Esophagus muscularis mucosa (tissue), 4 donors: Measurements from ENCODE around the gene CCDC127. TPM values are rescaled to one million over a fixed set of nuclear protein-coding genes. Genes with fewer than 3 reads are reported as not detected.

ENCODE experiments used
- DNase-seq: peaks from one replicate; pipeline ENCODE4 v3.0.0-alpha.2; 2017; ENCODE audit errors: extremely low spot score
- H3K27ac ChIP-seq, 4 donors: fragments of 200-600 bp; sonication (generic); replicated peaks in 1 of 4; 1 replicate in 3 of 4; 2 replicates in 1 of 4; pipeline ENCODE4 v1.5.1; 2016 to 2019; ENCODE audit warnings: mild to moderate bottlenecking in 1 of 4
- H3K27me3 ChIP-seq, 4 donors: fragments of 200-600 bp; sonication (generic); one replicate each; pipeline versions ENCODE4 v1.5.1 to v1.6.0; 2016 to 2019
- H3K36me3 ChIP-seq, 4 donors: fragments of 200-600 bp; sonication (generic); one replicate each; pipeline ENCODE4 v1.5.1; 2016 to 2019
- H3K4me1 ChIP-seq, 4 donors: fragments of 200-600 bp; sonication (generic); one replicate each; pipeline ENCODE4 v1.5.1; 2016 to 2019
- H3K4me3 ChIP-seq, 4 donors: fragments of 200-600 bp; sonication (generic); 1 replicate in 2 of 4; 2 replicates in 2 of 4; pipeline ENCODE4 v1.5.1; 2016 to 2019; ENCODE audit warnings: mild to moderate bottlenecking in 4 of 4, moderate library complexity in 1 of 4
- H3K9me3 ChIP-seq, 4 donors: fragments of 200-600 bp; sonication (generic); 1 replicate in 3 of 4; 2 replicates in 1 of 4; pipeline ENCODE4 v1.5.1; 2016 to 2019
- CTCF ChIP-seq, 3 experiments: fragments of 200-600 bp in 2 of 3; fragments of 450-650 bp in 1 of 3; sonication (generic) in 2 of 3; IDR thresholded peaks; one replicate each; pipeline ENCODE4 v1.5.1; 2017 to 2019; ENCODE audit warnings: antibody characterized with exemption in 3 of 3, mild to moderate bottlenecking in 2 of 3, moderate library complexity in 1 of 3
- EP300 ChIP-seq: sonication (generic); formaldehyde crosslinking; IDR thresholded peaks from one replicate; pipeline ENCODE4 v1.6.1; 2017; ENCODE audit warnings: antibody characterized with exemption
- POLR2A ChIP-seq: fragments of 450-650 bp; IDR thresholded peaks from one replicate; pipeline ENCODE4 v1.6.1; 2017; ENCODE audit warnings: antibody characterized with exemption, moderate library complexity, mild to moderate bottlenecking, low read depth
- POLR2AphosphoS5 ChIP-seq, 2 donors: sonication (generic); formaldehyde crosslinking; IDR thresholded peaks; one replicate each; pipeline ENCODE4 v1.6.1; 2017; ENCODE audit warnings: antibody characterized with exemption in 2 of 2
- WGBS: methylation state at CpG from one replicate; pipeline ENCODE4 v1.1.5; 2018; 5-methylcytosine and 5-hydroxymethylcytosine counted together
- intact Hi-C: fragments of 100-400 bp; cut with DNase I; formaldehyde crosslinking; loops from one replicate; pipeline ENCODE4 v1.15.1; 2023
- total RNA-seq, 4 donors: library from RNA; depleted of rRNA; stranded (reverse); fragments of >200 nt; gene quantifications; one replicate each; pipeline versions ENCODE4 v1.1.0 to v1.2.1, GENCODE V29; 2016

The CCDC127 gene
- total RNA-seq, 4 donors from 2014 or later = 5.8 to 11.9 (median 8.6) TPM

- intact Hi-C loops = no loop called here
- TF ChIP-seq EP300 (no peak), POLR2A (no peak), CTCF (IDR thresholded peaks at IDR 0.05) (no peak), POLR2AphosphoS5 (IDR thresholded peaks at IDR 0.05) (no peak)
- Histone ChIP-seq H3K4me3 (no peak overlapping the region), H3K36me3 (no peaks in the 10 kb centered on the region), H3K27ac (no peak overlapping the region), H3K9me3 (peaks cover 0 to 22% (median 19%) of the 10 kb centered on the region in 4 donors), H3K27me3 (peaks cover 0 to 10% (median 0%) of the 10 kb centered on the region in 4 donors), H3K4me1 (no peaks in the 10 kb centered on the region)
- 85% methylated on average over 6 of the region's 6 CpGs for WGBS
- DNase-seq = no peak
These were observed 68.0 kb downstream of the CCDC127 start for GRCh38 chr5:149745-150485.

DNA sequence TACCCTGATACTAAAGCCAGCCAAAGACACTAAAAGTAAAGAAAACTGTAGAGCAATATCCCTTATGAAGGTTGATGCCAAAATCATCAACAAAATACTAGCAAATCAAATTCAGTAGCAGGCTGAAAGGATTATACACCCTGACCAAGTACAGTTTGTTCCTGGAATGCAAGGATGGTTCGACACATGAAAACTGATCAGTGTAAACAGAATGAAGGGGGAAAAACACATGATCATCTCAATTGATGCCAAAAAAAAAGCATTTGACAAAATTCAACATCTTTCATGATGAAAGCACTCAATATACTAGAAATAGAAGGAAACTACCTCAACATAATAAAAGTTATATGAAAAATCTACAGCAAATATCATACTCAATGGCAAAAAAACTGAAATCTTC is 70.2 kb downstream of the CCDC127 start:
- H3K27ac ChIP-seq = no peak overlapping the region
- WGBS = 100% methylated on average over 1 of the region's 1 CpG
- H3K9me3 ChIP-seq = peaks cover 0 to 22% (median 19%) of the 10 kb centered on the region in 4 donors
- TF ChIP-seq POLR2A = no peak
- no peak for TF ChIP-seq POLR2AphosphoS5 (IDR thresholded peaks at IDR 0.05)
- no peak for TF ChIP-seq EP300
- no peak for TF ChIP-seq CTCF (IDR thresholded peaks at IDR 0.05)
- H3K27me3 ChIP-seq = peaks cover 0 to 21% (median 0%) of the 10 kb centered on the region in 4 donors
- H3K36me3 ChIP-seq = no peaks in the 10 kb centered on the region
- no peaks in the 10 kb centered on the region for H3K4me1 ChIP-seq
- DNase-seq = peak; percentile 5
- H3K4me3 ChIP-seq = no peak overlapping the region
- intact Hi-C loops = no loop called here

Other genes with a start within 250 kb of the CCDC127 start
- gene PLEKHG4B, start 126.0 kb downstream of the CCDC127 start, total RNA-seq = under 1 TPM in 2 of 4 donors, not detected in 2; under 0.01 to 0.46 TPM
- not detected for gene LRRC14B, start 26.7 kb downstream of the CCDC127 start, total RNA-seq
- gene SDHA, start 167 bp upstream of the CCDC127 start, total RNA-seq = 100 to 1,000 TPM in 3 of 4 donors, 10 to 100 TPM in 1; 86.0 to 150 (median 115) TPM
- gene PDCD6, start 53.5 kb upstream of the CCDC127 start, total RNA-seq = 10 to 100 TPM; 38.6 to 66.1 (median 56.9) TPM
- gene AHRR, start 103.6 kb upstream of the CCDC127 start, total RNA-seq = 1 to 10 TPM in 2 of 4 donors, under 1 TPM in 2; 0.33 to 5.5 (median 0.86) TPM
- 10 to 100 TPM; 48.6 to 82.1 (median 59.3) TPM for gene EXOC3, start 225.0 kb upstream of the CCDC127 start, total RNA-seq